ENCODE results near the gene METTL13.

Gene METTL13

GRCh38 chr1:171801487-171801891 is 20.0 kb downstream of the METTL13 start:
- no peak overlapping the region for H3K9ac ChIP-seq (ENCODE audit: insufficient read length)
- DNase-seq (ENCODE audit: low read depth, low spot score): no peak
- H3K4me3 ChIP-seq: no peak overlapping the region
- H3K9me3 ChIP-seq (ENCODE audit: low read depth, low read length): no peaks in the 10 kb centered on the region
- H3K36me3 ChIP-seq (ENCODE audit: insufficient read depth, low read length): peaks cover 7% of the 10 kb centered on the region
- TF ChIP-seq FOXP2 (optimal IDR thresholded peaks at IDR 0.05; ENCODE audit: control extremely low read depth, extremely low read length, insufficient read depth) (no peak), POLR2AphosphoS5 (IDR thresholded peaks at IDR 0.05; ENCODE audit: borderline replicate concordance, low read depth, low read length) (no peak), EZH2 (IDR thresholded peaks at IDR 0.05) (no peak)
- H3K27ac ChIP-seq: no peak overlapping the region

DNA sequence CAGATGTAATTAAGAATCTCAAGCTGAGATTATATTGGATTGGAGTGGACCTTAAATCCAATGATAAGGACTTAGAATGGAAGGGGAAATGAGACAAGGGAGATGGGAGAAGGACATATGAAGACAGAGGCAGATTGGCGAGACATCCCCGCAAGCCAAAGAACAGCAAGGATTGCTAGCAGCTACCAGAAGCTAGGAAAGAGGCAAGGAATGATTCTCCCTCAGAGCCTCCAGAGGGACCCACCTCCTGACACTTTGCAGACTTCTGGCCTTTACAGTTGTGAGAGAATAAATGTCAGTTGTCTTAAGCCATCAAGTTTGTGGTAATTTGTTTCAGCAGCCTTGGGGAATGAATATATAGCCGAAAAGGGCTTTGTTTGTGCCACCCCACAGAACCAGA is 20.7 kb downstream of the METTL13 start:
- DNase-seq (ENCODE audit: low read depth, low spot score): no peak
- Histone ChIP-seq H3K4me3 (no peak overlapping the region), H3K9me3 (ENCODE audit: low read depth, low read length) (no peaks in the 10 kb centered on the region), H3K27ac (no peak overlapping the region), H3K9ac (ENCODE audit: insufficient read length) (no peak overlapping the region), H3K36me3 (ENCODE audit: insufficient read depth, low read length) (peaks cover under 1% of the 10 kb centered on the region; the same call in 1 of the 2 replicates)
- TF ChIP-seq FOXP2 (optimal IDR thresholded peaks at IDR 0.05; ENCODE audit: control extremely low read depth, extremely low read length, insufficient read depth): no peak
- TF ChIP-seq POLR2AphosphoS5 (IDR thresholded peaks at IDR 0.05; ENCODE audit: borderline replicate concordance, low read depth, low read length): no peak
- TF ChIP-seq EZH2 (IDR thresholded peaks at IDR 0.05): no peak

DNA sequence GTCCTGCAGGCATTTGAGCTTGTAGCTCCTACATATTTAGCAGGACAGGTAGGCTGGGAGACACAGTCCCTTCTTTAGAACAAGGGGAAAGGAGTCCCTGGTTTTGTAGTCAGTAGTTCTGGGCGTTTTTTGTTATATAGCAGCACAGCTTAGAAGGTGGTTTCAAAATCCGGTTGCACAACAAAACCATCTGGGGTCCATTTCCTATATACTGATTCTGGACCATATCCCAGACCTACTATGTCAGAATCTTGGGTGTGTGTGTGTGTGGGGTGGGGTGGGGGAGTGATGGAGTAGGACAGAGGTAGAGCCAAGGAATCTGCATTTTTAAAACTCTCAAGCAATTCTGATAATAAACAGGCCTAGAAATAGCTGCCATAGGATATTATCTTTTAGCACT is 21.6 kb downstream of the METTL13 start:
- Histone ChIP-seq H3K9me3 (ENCODE audit: low read depth, low read length) (no peaks in the 10 kb centered on the region), H3K27ac (no peak overlapping the region), H3K36me3 (ENCODE audit: insufficient read depth, low read length) (no peaks in the 10 kb centered on the region), H3K4me3 (no peak overlapping the region), H3K9ac (ENCODE audit: insufficient read length) (no peak overlapping the region)
- TF ChIP-seq FOXP2 (optimal IDR thresholded peaks at IDR 0.05; ENCODE audit: control extremely low read depth, extremely low read length, insufficient read depth): no peak
- no peak for TF ChIP-seq POLR2AphosphoS5 (IDR thresholded peaks at IDR 0.05; ENCODE audit: borderline replicate concordance, low read depth, low read length)
- no peak for TF ChIP-seq EZH2 (IDR thresholded peaks at IDR 0.05)
- no peak for DNase-seq (ENCODE audit: low read depth, low spot score)

DNA sequence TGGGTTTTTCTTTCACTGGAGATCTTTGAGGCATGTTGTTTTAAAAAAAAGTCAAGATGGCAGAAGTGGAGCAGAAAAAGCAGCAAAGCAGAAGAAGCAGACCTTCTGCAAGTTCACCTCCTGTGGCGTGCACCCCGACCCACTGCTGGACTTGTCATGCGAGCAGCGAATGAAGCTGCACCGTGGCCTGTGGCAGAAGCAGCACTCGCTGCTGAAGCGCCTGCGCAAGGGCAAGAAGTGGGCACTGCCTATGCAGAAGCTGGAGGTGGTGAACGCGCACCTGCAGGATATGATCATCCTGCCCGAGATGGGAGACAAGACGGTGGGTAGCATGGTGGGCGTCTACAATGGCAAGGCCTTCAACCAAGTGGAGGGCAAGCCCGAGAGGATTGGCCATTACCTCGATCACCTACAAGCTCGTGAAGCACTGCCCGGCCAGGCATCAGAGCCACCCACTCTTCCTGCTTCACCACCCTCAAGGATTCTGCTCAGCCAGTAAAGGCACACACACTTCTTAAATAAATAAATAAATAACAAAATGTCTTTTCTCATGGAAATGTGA is 22.1 kb downstream of the METTL13 start:
- no peak overlapping the region for H3K9ac ChIP-seq (ENCODE audit: insufficient read length)
- H3K9me3 ChIP-seq (ENCODE audit: low read depth, low read length): no peaks in the 10 kb centered on the region
- H3K4me3 ChIP-seq: no peak overlapping the region
- no peak for DNase-seq (ENCODE audit: low read depth, low spot score)
- H3K27ac ChIP-seq: no peak overlapping the region
- no peaks in the 10 kb centered on the region for H3K36me3 ChIP-seq (ENCODE audit: insufficient read depth, low read length)
- TF ChIP-seq FOXP2 (optimal IDR thresholded peaks at IDR 0.05; ENCODE audit: control extremely low read depth, extremely low read length, insufficient read depth) (no peak), EZH2 (IDR thresholded peaks at IDR 0.05) (no peak), POLR2AphosphoS5 (IDR thresholded peaks at IDR 0.05; ENCODE audit: borderline replicate concordance, low read depth, low read length) (no peak)

- no peak for DNase-seq (ENCODE audit: low read depth, low spot score)
- H3K4me3 ChIP-seq: no peak overlapping the region
- no peak for TF ChIP-seq EZH2 (IDR thresholded peaks at IDR 0.05)
- no peak for TF ChIP-seq FOXP2 (optimal IDR thresholded peaks at IDR 0.05; ENCODE audit: control extremely low read depth, extremely low read length, insufficient read depth)
- no peak for TF ChIP-seq POLR2AphosphoS5 (IDR thresholded peaks at IDR 0.05; ENCODE audit: borderline replicate concordance, low read depth, low read length)
- no peak overlapping the region for H3K9ac ChIP-seq (ENCODE audit: insufficient read length)
- H3K27ac ChIP-seq: no peak overlapping the region
- no peaks in the 10 kb centered on the region for H3K9me3 ChIP-seq (ENCODE audit: low read depth, low read length)
- no peaks in the 10 kb centered on the region for H3K36me3 ChIP-seq (ENCODE audit: insufficient read depth, low read length)
These were observed 24.1 kb downstream of the METTL13 start for GRCh38 chr1:171805395-171806115.

DNA sequence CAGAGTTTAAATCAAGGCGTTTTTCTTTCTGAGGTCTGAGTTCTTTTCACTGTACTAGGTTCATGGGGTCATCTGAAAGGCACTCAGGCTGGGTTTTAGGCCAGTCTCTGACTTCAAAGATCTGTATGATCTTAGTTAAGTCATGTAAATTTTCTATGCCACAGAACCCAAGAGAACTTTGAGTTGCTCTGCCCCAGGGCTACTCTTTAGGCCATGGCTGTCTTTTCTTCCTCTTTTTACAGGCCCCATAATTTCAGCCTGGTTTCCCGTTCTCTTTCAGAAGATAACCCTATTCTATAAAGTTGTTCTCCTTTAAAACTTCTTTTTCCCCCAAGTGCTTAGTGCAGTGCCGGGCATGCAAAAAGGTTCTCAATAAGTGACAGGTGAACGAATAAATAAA is 26.1 kb downstream of the METTL13 start:
- H3K9me3 ChIP-seq (ENCODE audit: low read depth, low read length): no peaks in the 10 kb centered on the region
- no peak overlapping the region for H3K4me3 ChIP-seq
- no peak for TF ChIP-seq FOXP2 (optimal IDR thresholded peaks at IDR 0.05; ENCODE audit: control extremely low read depth, extremely low read length, insufficient read depth)
- TF ChIP-seq POLR2AphosphoS5 (IDR thresholded peaks at IDR 0.05; ENCODE audit: borderline replicate concordance, low read depth, low read length): no peak
- TF ChIP-seq EZH2 (IDR thresholded peaks at IDR 0.05): no peak
- no peak overlapping the region for H3K27ac ChIP-seq
- DNase-seq (ENCODE audit: low read depth, low spot score): no peak
- H3K9ac ChIP-seq (ENCODE audit: insufficient read length): no peak overlapping the region
- H3K36me3 ChIP-seq (ENCODE audit: insufficient read depth, low read length): no peaks in the 10 kb centered on the region

- TF ChIP-seq POLR2AphosphoS5 (IDR thresholded peaks at IDR 0.05; ENCODE audit: borderline replicate concordance, low read depth, low read length): no peak
- no peak for TF ChIP-seq FOXP2 (optimal IDR thresholded peaks at IDR 0.05; ENCODE audit: control extremely low read depth, extremely low read length, insufficient read depth)
- no peak overlapping the region for H3K27ac ChIP-seq
- no peak overlapping the region for H3K4me3 ChIP-seq
- DNase-seq (ENCODE audit: low read depth, low spot score): no peak
- H3K9me3 ChIP-seq (ENCODE audit: low read depth, low read length): no peaks in the 10 kb centered on the region
- H3K9ac ChIP-seq (ENCODE audit: insufficient read length): no peak overlapping the region
- no peaks in the 10 kb centered on the region for H3K36me3 ChIP-seq (ENCODE audit: insufficient read depth, low read length)
These were observed 28.4 kb downstream of the METTL13 start for GRCh38 chr1:171809834-171810233.

GRCh38 chr1:171811672-171812071 is 30.2 kb downstream of the METTL13 start:
- no peak overlapping the region for H3K27ac ChIP-seq
- no peaks in the 10 kb centered on the region for H3K9me3 ChIP-seq (ENCODE audit: low read depth, low read length)
- TF ChIP-seq FOXP2 (optimal IDR thresholded peaks at IDR 0.05; ENCODE audit: control extremely low read depth, extremely low read length, insufficient read depth) (no peak), POLR2AphosphoS5 (IDR thresholded peaks at IDR 0.05; ENCODE audit: borderline replicate concordance, low read depth, low read length) (no peak), EZH2 (IDR thresholded peaks at IDR 0.05) (no peak)
- no peak overlapping the region for H3K4me3 ChIP-seq
- H3K9ac ChIP-seq (ENCODE audit: insufficient read length): no peak overlapping the region
- no peak for DNase-seq (ENCODE audit: low read depth, low spot score)
- H3K36me3 ChIP-seq (ENCODE audit: insufficient read depth, low read length): no peaks in the 10 kb centered on the region

All from SK-N-MC (cell line).